Measurements from ENCODE around the gene TSPAN9.

Gene TSPAN9

DNA sequence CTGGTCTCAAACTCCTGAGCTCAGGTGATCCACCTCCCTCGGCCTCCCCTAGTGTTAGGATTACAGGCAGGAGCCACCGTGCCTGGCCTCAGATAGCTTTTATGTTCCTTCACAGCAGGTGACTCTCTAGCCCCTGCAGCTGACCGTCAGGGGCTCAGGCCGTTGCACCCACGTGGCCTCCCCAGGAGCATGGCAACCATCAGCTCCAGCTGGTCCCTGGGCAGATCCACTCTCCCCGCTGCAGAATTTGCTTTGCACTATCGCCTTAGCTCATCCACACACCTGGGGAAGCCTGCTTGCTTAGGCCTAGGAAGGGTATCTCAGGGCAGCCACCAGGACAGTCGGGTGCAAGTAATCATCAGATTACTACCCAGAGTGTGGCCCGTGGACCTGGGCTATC, 62.6 kb downstream of the TSPAN9 start:
- no peak for DNase-seq (ENCODE audit: low spot score)
- TF ChIP-seq, protein P1, sequence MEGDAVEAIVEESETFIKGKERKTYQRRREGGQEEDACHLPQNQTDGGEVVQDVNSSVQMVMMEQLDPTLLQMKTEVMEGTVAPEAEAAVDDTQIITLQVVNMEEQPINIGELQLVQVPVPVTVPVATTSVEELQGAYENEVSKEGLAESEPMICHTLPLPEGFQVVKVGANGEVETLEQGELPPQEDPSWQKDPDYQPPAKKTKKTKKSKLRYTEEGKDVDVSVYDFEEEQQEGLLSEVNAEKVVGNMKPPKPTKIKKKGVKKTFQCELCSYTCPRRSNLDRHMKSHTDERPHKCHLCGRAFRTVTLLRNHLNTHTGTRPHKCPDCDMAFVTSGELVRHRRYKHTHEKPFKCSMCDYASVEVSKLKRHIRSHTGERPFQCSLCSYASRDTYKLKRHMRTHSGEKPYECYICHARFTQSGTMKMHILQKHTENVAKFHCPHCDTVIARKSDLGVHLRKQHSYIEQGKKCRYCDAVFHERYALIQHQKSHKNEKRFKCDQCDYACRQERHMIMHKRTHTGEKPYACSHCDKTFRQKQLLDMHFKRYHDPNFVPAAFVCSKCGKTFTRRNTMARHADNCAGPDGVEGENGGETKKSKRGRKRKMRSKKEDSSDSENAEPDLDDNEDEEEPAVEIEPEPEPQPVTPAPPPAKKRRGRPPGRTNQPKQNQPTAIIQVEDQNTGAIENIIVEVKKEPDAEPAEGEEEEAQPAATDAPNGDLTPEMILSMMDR (IDR thresholded peaks at IDR 0.05; ENCODE audit: extremely low read depth, missing control alignments): no peak

DNA sequence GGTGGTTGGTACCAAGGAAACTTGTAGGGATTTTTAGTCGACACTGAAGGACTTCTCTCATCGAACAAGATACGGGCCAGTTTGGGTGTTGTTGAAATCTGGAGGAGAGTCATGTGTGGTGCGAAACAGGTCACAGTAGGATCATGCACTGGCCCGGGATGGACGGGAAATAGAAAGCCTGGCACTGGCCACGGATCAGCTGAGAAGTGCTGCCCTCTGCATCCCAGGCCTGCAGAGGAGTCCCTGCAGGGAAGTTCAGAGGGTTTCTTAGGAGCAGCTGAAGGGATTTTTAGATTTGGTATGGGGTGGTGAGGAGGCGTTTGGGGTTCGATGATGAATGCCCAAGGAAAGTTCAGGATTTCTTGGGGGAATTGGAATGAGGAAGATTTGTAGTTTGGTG, 63.1 kb downstream of the TSPAN9 start:
- no peak for DNase-seq (ENCODE audit: low spot score)

DNA sequence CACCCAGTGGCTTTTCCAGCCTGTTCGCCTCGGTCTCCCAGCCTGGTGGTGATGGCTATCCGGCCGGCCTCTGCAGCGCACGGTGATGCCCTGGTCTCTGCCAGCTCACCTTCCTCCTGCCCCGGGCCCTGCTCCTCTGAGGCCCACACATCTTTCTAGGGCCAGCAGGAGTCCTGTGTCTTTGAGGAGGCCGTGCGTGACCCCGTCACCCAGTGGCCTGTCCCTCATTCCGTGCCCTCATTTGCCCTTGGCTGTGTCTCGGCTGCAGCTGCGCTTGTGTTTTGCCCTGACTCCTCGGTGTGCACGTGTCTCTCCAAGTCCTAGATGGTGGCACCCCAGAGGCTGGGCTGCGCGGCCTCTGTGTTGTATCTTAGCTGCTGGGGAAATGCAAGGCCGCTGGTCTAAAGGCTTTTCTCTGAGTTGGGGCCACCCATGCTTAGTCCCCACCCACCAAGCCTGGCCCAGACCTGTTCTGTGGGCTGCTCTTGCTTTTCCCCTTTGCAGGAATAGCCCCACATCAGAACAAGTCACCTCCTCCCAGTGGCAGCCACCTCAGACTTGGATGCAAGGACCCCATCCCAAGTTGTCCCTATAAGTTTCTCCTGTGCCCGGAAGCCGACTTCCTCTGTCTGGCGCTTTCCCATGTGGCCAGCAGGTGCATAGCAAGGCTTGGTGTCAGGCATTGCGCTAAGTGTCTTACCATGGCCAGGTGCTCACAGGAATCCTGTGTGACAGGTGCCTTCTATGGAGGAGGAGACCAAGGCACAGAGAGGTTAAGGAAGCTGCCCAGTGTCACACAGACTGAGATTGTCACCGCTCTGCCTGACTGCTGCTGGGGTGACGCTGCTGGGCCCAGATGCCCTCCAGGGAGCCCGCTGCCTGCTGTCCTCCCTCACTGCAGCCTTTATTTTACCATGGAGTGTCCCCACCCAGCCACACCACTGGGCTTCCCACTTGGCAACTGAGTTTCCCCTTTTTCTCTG, 64.5 kb downstream of the TSPAN9 start:
- TF ChIP-seq, protein P1 (IDR thresholded peaks at IDR 0.05; ENCODE audit: extremely low read depth, missing control alignments): no peak
- DNase-seq (ENCODE audit: low spot score): no peak

More for the DNA sequence above, 63.1 kb downstream of the TSPAN9 start:
- TF ChIP-seq, protein P1 (IDR thresholded peaks at IDR 0.05; ENCODE audit: extremely low read depth, missing control alignments): no peak

DNA sequence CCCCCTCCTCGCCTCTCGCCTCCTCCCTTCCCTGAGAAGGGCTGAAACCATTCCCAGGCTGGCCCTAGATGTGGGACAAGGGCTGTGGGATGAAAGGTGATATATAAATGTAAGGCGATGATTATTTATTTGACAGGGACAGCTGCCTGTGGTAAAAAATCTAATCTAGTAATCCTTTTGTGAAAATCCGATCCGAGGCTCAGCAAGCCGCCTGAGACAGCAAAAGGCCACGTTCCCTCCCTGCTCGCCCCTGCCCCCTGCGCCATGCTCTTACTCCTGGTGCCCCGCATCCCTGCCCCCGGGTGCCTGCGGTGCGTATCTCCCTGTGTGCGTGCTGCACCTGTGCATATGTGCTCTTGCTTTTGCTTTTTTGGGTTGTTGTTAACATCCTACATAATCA, 65.2 kb downstream of the TSPAN9 start:
- TF ChIP-seq, protein P1 (IDR thresholded peaks at IDR 0.05; ENCODE audit: extremely low read depth, missing control alignments): no peak
- DNase-seq (ENCODE audit: low spot score): no peak

DNA sequence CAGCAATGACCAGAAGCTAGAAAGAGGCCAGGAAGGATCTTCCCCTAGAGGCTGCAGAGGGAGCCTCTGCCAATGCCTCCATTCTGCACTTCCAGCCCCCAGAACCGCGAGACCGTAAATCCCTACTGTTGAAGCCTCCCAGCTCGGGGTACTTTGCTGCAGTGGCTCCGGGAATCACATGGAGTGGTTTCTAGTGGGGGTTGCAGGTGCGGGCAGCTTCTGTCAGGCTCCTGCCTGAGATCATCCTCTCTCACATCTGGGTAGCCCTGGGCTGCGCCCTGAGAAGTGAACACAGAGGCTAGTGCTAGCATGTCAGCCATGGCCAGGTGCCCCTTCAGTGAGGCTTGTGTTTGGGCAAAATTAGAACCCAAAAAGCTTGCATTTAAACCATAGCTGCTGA, 67.3 kb downstream of the TSPAN9 start:
- DNase-seq (ENCODE audit: low spot score): no peak
- TF ChIP-seq, protein P1 (IDR thresholded peaks at IDR 0.05; ENCODE audit: extremely low read depth, missing control alignments): no peak

DNA sequence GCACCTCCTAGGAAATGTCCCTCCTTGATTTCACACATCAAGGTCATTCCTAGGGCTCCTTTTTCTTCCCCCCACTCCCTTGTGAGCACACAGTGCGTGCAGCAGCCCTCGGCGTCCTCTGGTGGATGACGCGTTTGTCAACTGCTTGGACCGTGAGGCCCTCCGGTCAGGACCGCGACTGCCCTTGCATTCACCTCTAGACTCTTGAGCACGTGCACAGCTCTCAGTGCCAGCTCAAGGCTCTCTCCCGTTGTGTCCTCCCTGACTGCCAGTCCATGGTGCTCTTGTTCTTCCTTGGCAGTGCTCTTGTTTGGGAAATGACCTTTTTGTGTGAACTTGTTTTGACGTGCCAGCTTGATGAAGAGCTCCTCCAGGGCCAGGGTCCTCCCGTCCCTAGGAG, 67.9 kb downstream of the TSPAN9 start:
- no peak for DNase-seq (ENCODE audit: low spot score)
- TF ChIP-seq, protein P1 (IDR thresholded peaks at IDR 0.05; ENCODE audit: extremely low read depth, missing control alignments): no peak

DNA sequence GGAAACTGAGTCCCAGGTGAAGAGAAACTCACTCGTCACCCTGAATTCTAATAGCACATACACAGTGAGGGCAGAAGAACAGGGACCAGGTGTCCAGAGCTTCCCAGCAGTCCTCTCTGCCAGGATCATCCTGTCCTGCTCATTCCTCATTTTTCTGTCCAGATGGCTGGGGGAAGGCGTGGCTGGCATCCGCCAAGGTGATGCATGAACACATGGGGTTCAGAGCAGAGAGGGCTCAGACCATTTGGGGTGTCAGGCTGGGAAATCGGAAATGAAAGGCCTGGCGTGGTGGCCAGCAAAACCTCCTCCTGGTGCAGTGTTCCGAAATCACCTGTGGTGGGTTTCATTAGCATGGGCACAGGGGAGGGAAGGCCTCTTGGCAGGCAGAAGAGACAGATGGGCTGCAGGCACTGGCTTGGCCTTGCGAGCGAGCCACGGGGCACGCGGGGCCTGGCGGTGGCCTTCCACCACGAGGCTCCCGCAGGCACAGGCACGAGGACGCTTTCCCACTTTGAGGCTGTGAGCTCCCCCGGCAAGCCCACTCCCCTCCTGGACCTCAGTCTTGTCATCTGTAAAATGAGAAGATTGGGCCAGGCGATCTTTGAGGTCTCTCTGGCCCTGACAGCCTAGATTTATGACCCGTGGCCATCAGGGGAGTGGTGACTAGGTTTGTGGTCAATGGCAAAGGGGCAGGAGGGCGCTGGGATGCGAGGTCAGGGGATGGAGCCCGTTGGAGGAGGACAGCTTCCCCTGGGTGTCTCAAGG, 68.5 kb downstream of the TSPAN9 start:
- DNase-seq (ENCODE audit: low spot score): no peak
- TF ChIP-seq, protein P1 (IDR thresholded peaks at IDR 0.05; ENCODE audit: extremely low read depth, missing control alignments): no peak

All from GM20000 (cell line).